Stimulated activated naive B cell treated with anti-CD40 and anti-IgM and Interleukin-4, amounts not matched to agents 10 μg/mL and 1 μg/mL and 100 μg/mL, for 72 hours (primary cell): ENCODE results near the gene HSD17B8.

Experiments used
- ATAC-seq, 2 donors: fragments of 150-1000 bp; cut with Tn5 transposase; replicated peaks; 2 replicates each; pipeline ENCODE4 v1.10.0; 2021; ENCODE audit warnings: moderate library complexity in 1 of 2
- DNase-seq: peaks from one replicate; pipeline ENCODE4 v3.0.0; 2021
- H3K27ac Mint-ChIP-seq: one replicate; pipeline ENCODE4 v1.8.0; 2022; ENCODE audit warnings: mild to moderate bottlenecking, mixed read lengths
- H3K27me3 Mint-ChIP-seq, 2 donors: one replicate each; pipeline ENCODE4 v1.8.0; 2022; ENCODE audit warnings: mixed read lengths in 2 of 2
- H3K36me3 Mint-ChIP-seq, 2 donors: one replicate each; pipeline ENCODE4 v1.8.0; 2022; ENCODE audit warnings: mixed read lengths in 2 of 2, mild to moderate bottlenecking in 1 of 2
- H3K4me1 Mint-ChIP-seq, 2 donors: one replicate each; pipeline ENCODE4 v1.8.0; 2022; ENCODE audit warnings: mixed read lengths in 2 of 2, mild to moderate bottlenecking in 1 of 2
- H3K4me3 Mint-ChIP-seq, 2 donors: one replicate each; pipeline ENCODE4 v1.8.0; 2022; ENCODE audit warnings: mild to moderate bottlenecking in 2 of 2, mixed read lengths in 2 of 2, moderate library complexity in 1 of 2
- H3K9me3 Mint-ChIP-seq, 2 donors: one replicate each; pipeline ENCODE4 v1.8.0; 2022; ENCODE audit warnings: mixed read lengths in 2 of 2, mild to moderate bottlenecking in 1 of 2

Gene HSD17B8

DNA sequence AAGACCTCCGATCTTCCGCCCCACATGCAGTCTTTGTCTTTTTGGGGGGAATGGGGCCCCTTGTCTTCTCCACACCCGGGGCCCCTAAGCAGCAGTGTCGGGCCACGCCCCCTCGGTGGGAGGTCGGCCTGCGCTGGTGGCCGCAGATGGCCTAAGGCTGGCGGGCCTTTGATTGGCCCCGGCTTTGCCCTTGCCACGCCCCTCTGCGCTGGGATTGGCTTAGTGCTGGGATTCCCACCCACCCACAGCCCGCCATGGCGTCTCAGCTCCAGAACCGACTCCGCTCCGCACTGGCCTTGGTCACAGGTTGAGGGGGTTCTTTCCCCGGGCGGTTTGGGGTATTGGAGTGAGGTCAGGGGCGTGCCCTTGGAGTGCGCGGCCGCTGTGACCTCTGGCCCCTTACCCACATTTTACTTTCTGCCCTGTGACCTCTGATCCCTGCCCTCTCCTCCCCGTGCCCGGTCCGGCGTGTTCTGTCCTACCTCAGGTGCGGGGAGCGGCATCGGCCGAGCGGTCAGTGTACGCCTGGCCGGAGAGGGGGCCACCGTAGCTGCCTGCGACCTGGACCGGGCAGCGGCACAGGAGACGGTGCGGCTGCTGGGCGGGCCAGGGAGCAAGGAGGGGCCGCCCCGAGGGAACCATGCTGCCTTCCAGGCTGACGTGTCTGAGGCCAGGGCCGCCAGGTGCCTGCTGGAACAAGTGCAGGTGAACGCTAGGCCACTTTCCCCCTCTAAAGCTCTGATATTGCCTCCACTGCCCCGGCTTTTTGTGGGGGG lies at the start of gene HSD17B8:
HSD17B8 (plus strand) TSS at position 241 of the 776 bp plus-strand sequence; CDS start at position 255, 14 bp downstream.
- ATAC-seq, result peak; percentile 63 to 68
- Mint-ChIP-seq H3K4me3 (peak within 1 kb of the TSS; percentile 84 to 86), H3K27me3 (no peaks in the 10 kb centered on the region), H3K4me1 (peaks cover 59 to 74% of the 10 kb centered on the region in 2 donors), H3K9me3 (no peaks in the 10 kb centered on the region), H3K27ac (peak within 1 kb of the TSS; percentile 85), H3K36me3 (peaks cover 33 to 48% of the 10 kb centered on the region in 2 donors)
- DNase-seq, result peak; percentile 83

DNA sequence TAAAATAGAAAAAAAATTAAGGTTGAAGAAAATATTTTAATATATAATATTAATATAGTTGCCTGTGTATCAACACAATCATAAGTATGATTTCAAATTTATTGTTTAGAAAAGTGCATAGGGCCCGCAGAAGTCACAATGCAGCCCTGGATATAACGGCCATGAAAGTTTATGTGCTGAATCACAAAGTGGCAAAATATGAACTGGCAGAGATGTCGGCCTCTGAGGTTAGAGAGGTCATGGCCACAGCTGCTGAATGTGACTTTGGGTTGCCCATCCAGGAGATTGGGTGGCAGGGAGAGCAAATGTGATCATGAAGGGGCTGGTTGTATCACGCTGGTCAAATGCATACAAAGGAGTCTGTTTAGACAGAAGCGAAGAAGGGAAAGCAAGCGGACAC lies 47.9 kb upstream of the HSD17B8 start:
- DNase-seq (no peak), ATAC-seq (no peak)
- Mint-ChIP-seq H3K27ac (no peak overlapping the region), H3K9me3 (peaks cover 4 to 9% of the 10 kb centered on the region in 2 donors), H3K4me1 (peaks cover 8 to 12% of the 10 kb centered on the region in 2 donors), H3K27me3 (peaks cover 0 to 6% of the 10 kb centered on the region in 2 donors), H3K4me3 (no peak overlapping the region), H3K36me3 (peaks cover 0 to 4% of the 10 kb centered on the region in 2 donors)

DNA sequence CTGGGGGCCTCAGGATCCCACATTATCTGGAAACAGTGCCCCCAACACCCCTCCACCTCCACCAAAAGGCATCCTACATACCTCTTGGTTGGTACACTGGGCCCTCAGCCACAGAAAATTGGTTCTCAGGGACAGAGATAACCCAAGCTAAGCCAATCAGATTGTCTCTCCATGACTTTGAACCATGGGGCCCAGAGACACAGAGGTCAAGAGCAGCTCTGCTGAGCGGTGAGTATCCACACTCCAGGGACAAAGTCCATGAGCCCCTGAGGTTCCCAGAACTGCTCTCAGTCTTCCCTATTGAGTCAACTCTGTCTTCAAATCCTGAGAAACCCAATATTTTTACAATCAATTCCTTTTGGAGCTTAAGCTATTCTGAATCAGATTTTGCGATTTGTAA lies 47.5 kb upstream of the HSD17B8 start:
- Mint-ChIP-seq H3K9me3 (peaks cover under 1 to 5% of the 10 kb centered on the region in 2 donors), H3K27me3 (peaks cover 0 to 6% of the 10 kb centered on the region in 2 donors), H3K4me3 (no peak overlapping the region)

DNA sequence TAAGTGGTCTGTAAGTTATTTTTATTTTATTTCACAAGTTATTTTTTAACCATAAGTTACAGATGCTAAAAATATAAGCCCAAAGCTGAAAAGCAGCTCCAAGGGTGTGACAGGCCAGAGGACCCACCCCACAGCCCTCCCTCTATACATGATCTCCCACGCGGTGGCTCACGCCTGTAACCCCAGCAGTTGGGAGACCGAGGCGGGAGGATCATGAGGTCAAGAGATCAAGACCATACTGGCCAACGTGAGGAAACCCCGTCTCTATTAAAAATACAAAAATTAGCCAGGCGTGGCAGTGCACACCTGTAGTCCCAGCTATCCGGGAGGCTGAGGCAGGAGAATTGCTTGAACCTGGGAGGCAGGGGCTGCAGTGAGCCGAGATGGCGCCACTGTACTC lies 44.4 kb upstream of the HSD17B8 start:
- Mint-ChIP-seq H3K4me1 (peaks cover 16 to 20% of the 10 kb centered on the region in 2 donors), H3K27ac (no peak overlapping the region), H3K27me3 (peaks cover 7 to 14% of the 10 kb centered on the region in 2 donors), H3K9me3 (no peaks in the 10 kb centered on the region), H3K4me3 (no peak overlapping the region), H3K36me3 (no peaks in the 10 kb centered on the region)
- no peak for DNase-seq
- ATAC-seq, result no peak

More for the DNA sequence above, 47.5 kb upstream of the HSD17B8 start:
- peaks cover 0 to under 1% of the 10 kb centered on the region in 2 donors for H3K36me3 Mint-ChIP-seq
- peaks cover 12 to 16% of the 10 kb centered on the region in 2 donors for H3K4me1 Mint-ChIP-seq
- DNase-seq (no peak), ATAC-seq (no peak)
- H3K27ac Mint-ChIP-seq, result no peak overlapping the region

DNA sequence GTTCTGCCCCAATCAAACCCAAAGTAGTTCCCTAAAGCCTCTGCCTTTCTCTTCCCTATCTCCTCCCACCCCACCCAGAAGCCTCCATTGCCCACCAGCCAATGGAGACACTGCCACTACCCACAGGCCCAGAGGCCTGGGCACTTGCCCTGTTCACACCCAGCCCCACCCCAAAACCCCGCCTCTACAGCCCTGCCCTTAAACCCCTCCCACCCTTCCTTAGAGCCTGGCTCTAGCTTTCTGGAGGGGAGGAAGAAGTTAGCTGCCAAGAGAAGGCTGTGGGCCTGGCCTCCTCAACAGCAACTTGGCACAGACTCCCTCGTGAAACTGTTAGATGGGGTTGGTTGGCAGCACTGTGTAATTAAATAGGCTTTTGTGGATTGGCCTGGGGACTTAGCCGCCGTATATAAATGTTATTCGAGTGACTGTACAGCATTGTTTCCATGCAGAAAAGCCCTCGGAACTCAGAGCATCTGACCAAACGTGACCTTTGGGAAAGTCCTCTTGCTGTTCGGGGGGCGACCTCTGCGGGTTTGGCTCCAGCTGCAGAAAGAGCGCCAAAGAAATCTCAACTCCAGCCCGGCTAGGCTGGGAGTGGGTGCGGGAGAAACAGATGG lies 43.6 kb upstream of the HSD17B8 start:
- Mint-ChIP-seq H3K4me1 (peaks cover 16 to 20% of the 10 kb centered on the region in 2 donors), H3K9me3 (no peaks in the 10 kb centered on the region), H3K27ac (peak overlapping the region; percentile 95), H3K27me3 (peaks cover 10 to 17% of the 10 kb centered on the region in 2 donors), H3K4me3 (peak overlapping the region; percentile 89 to 92), H3K36me3 (no peaks in the 10 kb centered on the region)
- DNase-seq, result no peak
- no peak for ATAC-seq

DNA sequence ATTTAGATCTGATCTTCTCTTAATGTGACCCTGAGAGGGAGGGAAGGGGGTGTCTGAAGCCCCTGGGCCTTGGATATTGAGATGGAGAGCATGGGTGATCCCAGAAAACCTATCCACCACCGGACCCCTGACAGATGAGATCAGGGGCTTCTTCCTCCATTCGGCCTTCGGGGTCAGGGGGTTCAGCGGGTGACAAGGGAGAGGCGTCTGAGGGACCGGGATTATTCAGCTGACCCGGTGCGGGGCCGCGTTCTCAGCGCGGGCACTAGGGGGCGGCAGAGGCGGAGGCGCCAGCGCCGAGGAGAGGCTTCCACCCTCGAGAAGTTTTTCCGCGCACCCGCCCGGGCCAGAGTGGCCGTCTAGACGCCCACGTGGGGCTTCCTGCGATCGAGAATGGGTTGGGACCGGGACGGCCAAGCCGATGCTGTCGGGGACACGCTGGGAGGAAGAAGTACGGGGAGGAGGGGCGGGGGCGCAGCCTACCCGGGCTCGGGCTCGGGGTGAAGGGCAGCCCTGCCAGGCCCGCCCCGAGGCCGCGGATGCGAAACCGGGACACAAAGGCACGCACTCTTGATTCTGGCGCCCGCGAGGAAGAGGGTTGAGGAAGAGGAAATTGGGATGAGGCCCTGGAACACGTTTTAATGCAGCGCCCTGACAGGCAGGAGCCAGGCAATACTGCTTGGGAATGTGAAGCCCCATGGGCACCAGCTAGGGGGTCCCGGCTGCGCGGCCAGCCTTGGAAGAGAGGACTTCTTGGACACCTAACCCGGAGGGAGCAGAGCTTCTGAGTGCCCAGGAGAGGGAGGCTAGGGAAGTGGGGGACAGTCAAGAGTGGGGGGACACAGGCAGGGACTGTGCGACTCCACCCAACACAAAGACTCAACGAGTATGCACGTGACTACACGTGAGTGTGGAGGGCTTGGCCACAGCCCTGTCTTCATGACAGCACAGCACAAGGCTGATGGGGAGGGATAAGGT lies 42.8 kb upstream of the HSD17B8 start:
- H3K4me3 Mint-ChIP-seq, result peak overlapping the region; percentile 89 to 92

DNA sequence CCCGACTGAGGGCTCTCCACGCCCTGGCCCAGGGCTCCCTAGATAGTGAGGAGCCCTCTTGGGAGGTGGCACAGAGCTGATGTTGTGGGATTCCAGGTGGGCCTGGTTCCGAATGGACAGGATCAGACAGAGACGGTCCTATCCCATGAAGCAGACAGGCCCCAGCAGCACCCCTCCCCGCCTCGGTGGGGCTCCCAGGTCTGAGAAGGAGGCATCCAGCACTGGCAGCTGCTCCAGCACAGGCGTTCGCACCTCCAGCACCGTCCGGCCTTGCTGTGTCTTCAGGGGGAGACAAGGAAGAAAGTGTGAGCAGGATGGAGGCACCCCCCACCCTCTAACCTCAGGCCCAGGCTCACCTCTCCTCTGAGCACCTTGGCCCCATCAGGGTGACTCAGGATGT lies 40.9 kb upstream of the HSD17B8 start:
- no peak for DNase-seq
- H3K4me3 Mint-ChIP-seq, result no peak overlapping the region
- no peak for ATAC-seq
- H3K27me3 Mint-ChIP-seq, result peaks cover 14 to 15% of the 10 kb centered on the region in 2 donors
- H3K4me1 Mint-ChIP-seq, result peaks cover 16 to 20% of the 10 kb centered on the region in 2 donors
- H3K9me3 Mint-ChIP-seq, result no peaks in the 10 kb centered on the region
- no peaks in the 10 kb centered on the region for H3K36me3 Mint-ChIP-seq
- peak overlapping the region; percentile 34 for H3K27ac Mint-ChIP-seq

More for the DNA sequence above, 42.8 kb upstream of the HSD17B8 start:
- peaks cover 14 to 18% of the 10 kb centered on the region in 2 donors for H3K27me3 Mint-ChIP-seq
- no peaks in the 10 kb centered on the region for H3K9me3 Mint-ChIP-seq
- peak overlapping the region; percentile 95 for H3K27ac Mint-ChIP-seq
- ATAC-seq, result peak; percentile 94 to 95
- H3K36me3 Mint-ChIP-seq, result no peaks in the 10 kb centered on the region
- peak; percentile 80 for DNase-seq
- H3K4me1 Mint-ChIP-seq, result peaks cover 16 to 20% of the 10 kb centered on the region in 2 donors

DNA sequence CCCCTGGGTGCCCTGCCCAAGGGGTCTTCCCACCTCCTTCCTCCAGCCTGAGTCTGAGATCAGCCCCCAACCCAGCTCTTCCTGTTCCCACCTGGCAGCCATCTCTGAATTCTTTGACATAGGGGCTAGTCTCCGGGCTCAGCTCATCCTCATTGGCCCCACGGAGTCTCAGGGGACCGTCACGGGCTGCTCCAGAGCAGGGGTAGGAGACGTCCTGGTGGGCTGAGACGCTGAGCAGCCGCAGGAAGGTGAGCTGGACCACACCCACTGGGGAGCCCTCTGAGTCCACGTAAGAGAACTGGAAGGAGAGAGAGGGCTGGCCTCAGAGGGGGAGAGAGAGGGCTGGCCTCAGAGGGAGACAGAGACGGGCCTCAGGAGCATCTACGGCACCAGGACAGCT lies 40.3 kb upstream of the HSD17B8 start:
- H3K4me3 Mint-ChIP-seq, result no peak overlapping the region
- no peak for DNase-seq
- H3K36me3 Mint-ChIP-seq, result no peaks in the 10 kb centered on the region
- peaks cover 18 to 24% of the 10 kb centered on the region in 2 donors for H3K4me1 Mint-ChIP-seq
- peak overlapping the region; percentile 56 for H3K27ac Mint-ChIP-seq
- ATAC-seq, result no peak
- no peaks in the 10 kb centered on the region for H3K9me3 Mint-ChIP-seq
- H3K27me3 Mint-ChIP-seq, result peaks cover 14 to 15% of the 10 kb centered on the region in 2 donors

DNA sequence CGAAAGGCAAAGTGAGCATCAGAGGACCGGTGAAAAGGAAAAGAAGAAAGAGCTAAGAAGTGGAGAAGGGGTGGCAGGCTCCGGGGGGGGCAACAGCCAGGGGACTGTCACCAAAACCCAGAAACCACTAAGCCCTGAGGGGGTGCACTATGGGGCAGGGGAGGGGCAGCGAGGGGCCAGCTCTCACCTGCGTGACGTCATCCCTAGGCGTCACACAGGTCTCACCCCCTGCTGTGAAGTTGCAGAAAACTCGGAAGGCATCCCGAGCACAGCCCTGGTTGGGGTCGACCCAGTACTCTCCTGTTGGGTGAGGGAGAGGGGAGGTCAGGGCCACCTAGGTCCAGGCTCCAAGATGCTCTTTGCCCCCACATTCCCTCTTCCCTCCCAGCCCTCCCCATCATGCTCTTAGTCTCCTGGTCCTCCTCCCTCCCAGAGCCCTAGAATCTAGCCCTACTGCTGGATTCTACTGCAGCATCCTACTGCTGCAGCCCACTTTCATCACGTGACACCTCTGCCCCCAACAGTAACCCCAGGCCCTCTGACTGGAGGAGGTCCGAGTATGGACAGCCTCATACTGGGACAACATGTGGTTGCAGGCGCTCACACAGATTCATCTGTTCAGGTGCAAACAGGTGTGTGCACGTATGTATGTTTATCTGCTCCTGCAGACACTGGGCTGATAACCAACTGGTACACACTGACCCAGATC lies 39.6 kb upstream of the HSD17B8 start:
- Mint-ChIP-seq H3K4me3 (no peak overlapping the region), H3K9me3 (no peaks in the 10 kb centered on the region), H3K36me3 (no peaks in the 10 kb centered on the region), H3K27ac (no peak overlapping the region), H3K27me3 (peaks cover 14 to 15% of the 10 kb centered on the region in 2 donors), H3K4me1 (peaks cover 23 to 30% of the 10 kb centered on the region in 2 donors)
- ATAC-seq (no peak), DNase-seq (no peak)

DNA sequence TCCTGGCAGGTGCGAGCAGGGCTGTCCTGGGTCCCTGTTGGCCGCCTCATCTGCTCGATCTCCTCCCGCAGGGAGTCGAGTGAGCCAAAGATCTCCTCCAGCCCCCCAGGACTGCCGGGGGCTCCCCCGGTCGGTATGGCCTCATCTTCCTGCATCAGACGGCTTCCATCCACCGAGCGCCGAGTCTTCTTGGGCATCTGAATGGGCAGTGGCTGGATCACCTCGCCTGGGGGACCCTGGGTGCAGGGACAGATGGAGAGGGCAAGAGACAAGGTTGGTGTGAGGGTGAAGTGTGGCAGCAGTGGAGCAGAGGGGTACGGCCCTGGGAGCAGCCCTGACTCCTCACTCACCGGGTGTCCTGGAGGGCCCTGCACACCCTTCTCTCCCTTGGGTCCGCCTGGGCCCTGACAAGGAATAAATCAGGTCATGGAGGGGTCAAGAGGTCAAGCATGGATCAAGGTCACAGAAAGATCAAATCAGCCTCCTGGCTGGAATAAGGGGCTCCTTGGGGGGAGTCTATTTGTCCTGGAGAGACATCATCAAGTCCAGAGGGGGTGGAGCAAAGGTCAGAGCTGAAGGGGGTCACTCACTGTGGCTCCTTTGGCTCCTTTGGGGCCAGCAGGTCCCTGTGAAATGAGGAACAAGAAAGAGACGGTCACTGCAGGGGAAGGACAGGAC lies 38.7 kb upstream of the HSD17B8 start:
- H3K27me3 Mint-ChIP-seq, result peaks cover 14 to 15% of the 10 kb centered on the region in 2 donors
- no peak overlapping the region for H3K27ac Mint-ChIP-seq
- H3K9me3 Mint-ChIP-seq, result no peaks in the 10 kb centered on the region
- no peak overlapping the region for H3K4me3 Mint-ChIP-seq
- no peak for ATAC-seq
- H3K36me3 Mint-ChIP-seq, result no peaks in the 10 kb centered on the region
- H3K4me1 Mint-ChIP-seq, result peaks cover 29 to 36% of the 10 kb centered on the region in 2 donors
- no peak for DNase-seq

DNA sequence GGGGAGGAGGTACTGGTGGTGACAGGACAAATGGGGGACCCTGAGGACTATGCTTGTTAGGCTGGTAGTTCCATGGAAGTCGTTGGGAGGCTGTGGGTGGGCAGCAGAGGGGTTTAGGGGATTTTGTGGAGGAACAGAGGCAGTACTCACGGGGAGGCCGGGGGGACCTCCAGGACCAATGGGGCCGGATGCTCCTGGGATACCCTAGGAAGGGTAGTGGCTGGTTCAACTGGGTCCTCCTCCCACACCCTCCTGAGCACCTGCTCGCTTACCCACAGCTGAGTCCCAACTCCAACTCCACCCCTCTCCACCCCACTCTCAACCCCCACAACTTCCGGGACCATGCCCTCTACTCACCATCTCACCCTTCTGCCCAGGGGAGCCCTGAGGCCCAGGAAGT lies 38.1 kb upstream of the HSD17B8 start:
- H3K36me3 Mint-ChIP-seq, result no peaks in the 10 kb centered on the region
- DNase-seq (no peak), ATAC-seq (no peak)
- peaks cover 25 to 31% of the 10 kb centered on the region in 2 donors for H3K4me1 Mint-ChIP-seq
- no peaks in the 10 kb centered on the region for H3K9me3 Mint-ChIP-seq
- H3K4me3 Mint-ChIP-seq, result no peak overlapping the region
- no peak overlapping the region for H3K27ac Mint-ChIP-seq
- H3K27me3 Mint-ChIP-seq, result peaks cover 14 to 15% of the 10 kb centered on the region in 2 donors

DNA sequence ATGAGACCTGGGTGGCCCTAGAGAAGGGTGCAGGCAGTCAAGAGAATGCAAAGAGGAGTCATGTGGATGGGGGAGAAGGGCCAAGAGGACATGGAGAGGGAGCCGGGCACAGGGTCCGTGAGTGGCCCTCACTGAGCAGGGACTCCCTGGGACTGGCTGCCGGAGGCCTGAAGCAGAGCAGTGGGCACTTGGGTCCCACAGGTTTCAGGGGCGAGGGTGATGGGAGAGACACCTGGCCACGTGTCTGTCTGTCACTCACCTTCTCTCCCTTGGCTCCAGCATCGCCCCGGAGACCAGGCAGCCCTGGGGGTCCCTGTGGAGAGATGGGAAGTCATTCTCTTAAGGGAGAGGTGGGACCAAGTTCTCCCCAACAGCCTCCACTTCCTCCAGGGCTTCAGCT lies 37.6 kb upstream of the HSD17B8 start:
- DNase-seq, result no peak
- ATAC-seq, result no peak
- H3K27me3 Mint-ChIP-seq, result peaks cover 14 to 15% of the 10 kb centered on the region in 2 donors
- no peaks in the 10 kb centered on the region for H3K9me3 Mint-ChIP-seq
- no peaks in the 10 kb centered on the region for H3K36me3 Mint-ChIP-seq
- no peak overlapping the region for H3K4me3 Mint-ChIP-seq
- no peak overlapping the region for H3K27ac Mint-ChIP-seq
- peaks cover 21 to 26% of the 10 kb centered on the region in 2 donors for H3K4me1 Mint-ChIP-seq
